ENCODE measurements around the gene AKAP1.

AKAP1 gene

GRCh38 chr17:57062865-57063264 lies 22.2 kb upstream of the AKAP1 start:
- no peak for TF ChIP-seq CTCF (conservative IDR thresholded peaks at IDR 0.05; ENCODE audit: control insufficient read depth, insufficient read depth, low read depth, low read length)
- no peak overlapping the region for H3K4me3 ChIP-seq (ENCODE audit: control insufficient read depth, low read depth, low read length)
- DNase-seq (ENCODE audit: low read depth), result no peak

GRCh38 chr17:57067162-57067561 lies 17.9 kb upstream of the AKAP1 start:
- no peak overlapping the region for H3K4me3 ChIP-seq (ENCODE audit: control insufficient read depth, low read depth, low read length)
- DNase-seq (ENCODE audit: low read depth), result no peak
- TF ChIP-seq CTCF (conservative IDR thresholded peaks at IDR 0.05; ENCODE audit: control insufficient read depth, insufficient read depth, low read depth, low read length), result no peak

GRCh38 chr17:57067781-57068180 lies 17.3 kb upstream of the AKAP1 start:
- DNase-seq (ENCODE audit: low read depth), result no peak
- H3K4me3 ChIP-seq (ENCODE audit: control insufficient read depth, low read depth, low read length), result no peak overlapping the region
- TF ChIP-seq CTCF (conservative IDR thresholded peaks at IDR 0.05; ENCODE audit: control insufficient read depth, insufficient read depth, low read depth, low read length), result no peak

- no peak for DNase-seq (ENCODE audit: low read depth)
- TF ChIP-seq CTCF (conservative IDR thresholded peaks at IDR 0.05; ENCODE audit: control insufficient read depth, insufficient read depth, low read depth, low read length), result no peak
- no peak overlapping the region for H3K4me3 ChIP-seq (ENCODE audit: control insufficient read depth, low read depth, low read length)
Observed at GRCh38 chr17:57068222-57068658, 16.8 kb upstream of the AKAP1 start.

DNA sequence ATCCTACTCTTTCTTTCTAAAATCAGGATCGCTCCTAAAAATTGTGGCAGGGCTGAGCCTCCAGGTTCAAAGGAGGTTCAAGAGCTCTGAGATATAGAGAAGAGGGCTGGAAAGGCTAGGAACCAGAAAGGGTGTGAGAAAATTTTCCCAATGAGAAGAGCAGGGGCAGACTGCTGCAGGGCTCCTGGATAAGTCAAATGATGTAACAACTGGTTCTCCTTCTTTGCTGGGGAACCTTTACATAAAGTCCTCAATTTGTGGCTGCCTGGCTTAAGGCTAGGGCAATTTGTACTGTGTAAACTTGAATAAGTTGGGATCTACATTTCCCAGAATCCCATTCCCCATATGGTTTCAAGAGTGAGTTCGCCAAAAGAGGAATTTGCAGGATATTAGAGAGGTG lies 16.3 kb upstream of the AKAP1 start:
- TF ChIP-seq CTCF (conservative IDR thresholded peaks at IDR 0.05; ENCODE audit: control insufficient read depth, insufficient read depth, low read depth, low read length), result no peak
- DNase-seq (ENCODE audit: low read depth), result no peak
- no peak overlapping the region for H3K4me3 ChIP-seq (ENCODE audit: control insufficient read depth, low read depth, low read length)

DNA sequence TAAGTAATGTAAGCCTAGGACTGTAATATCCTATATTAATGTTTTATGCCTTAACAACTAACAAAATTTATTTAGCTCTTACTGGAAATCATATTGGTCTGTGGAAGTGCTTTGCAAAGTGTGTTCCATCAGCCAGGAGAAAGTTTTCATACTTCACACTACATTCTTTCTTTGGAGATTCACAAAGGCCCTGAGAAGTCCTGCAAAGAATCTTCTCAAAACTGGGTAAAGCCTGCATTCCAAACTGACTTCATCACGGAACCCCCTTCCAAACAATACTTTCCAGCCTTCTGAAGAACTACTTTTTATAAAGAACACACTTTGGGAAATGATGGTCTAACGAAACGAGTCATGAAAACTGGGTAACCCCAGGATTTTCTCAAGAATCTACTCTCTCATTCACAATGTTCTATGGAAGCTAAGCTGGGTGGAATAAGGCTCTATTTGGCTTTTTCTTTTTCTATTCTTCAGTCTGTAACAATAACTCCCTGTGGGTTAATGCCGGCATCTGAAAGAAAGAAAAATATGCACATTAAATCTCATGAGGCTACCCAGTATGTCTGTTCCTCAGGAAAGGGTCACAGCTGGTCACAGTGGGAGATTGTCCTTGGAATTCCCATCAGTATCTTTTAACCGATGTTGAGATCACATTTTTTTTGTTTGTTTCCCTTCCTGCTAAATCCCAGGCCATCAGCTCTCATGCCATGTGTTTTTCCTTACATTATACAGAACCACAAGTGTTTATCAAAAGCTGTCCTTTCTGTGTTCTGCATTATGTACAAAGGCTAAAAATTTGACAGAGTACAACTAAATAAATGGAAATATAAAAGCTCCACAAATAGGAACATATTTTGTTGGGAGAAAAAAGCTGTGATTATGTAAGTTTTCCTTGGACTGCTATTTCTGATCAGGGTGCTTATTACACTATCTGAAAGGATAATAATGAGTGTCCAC lies 12.8 kb upstream of the AKAP1 start:
- no peak for DNase-seq (ENCODE audit: low read depth)
- no peak overlapping the region for H3K4me3 ChIP-seq (ENCODE audit: control insufficient read depth, low read depth, low read length)
- no peak for TF ChIP-seq CTCF (conservative IDR thresholded peaks at IDR 0.05; ENCODE audit: control insufficient read depth, insufficient read depth, low read depth, low read length)
